GM19395 (cell line): ENCODE data around the gene FBXO42.
"Not testable (repeated sequence)": the region's sequence is repeated elsewhere in the genome, so short reads cannot be mapped to it uniquely, and the experiment has no call there.

Experiments used
- ATAC-seq: cut with Tn5 transposase; IDR thresholded peaks from one replicate; pipeline ENCODE4 v1.9.1; 2021; ENCODE audit warnings: mild to moderate bottlenecking, moderate library complexity; ENCODE audit not compliant: unreplicated experiment

The FBXO42 gene

GRCh38 chr1:16372535-16373285, 20.4 kb upstream of the FBXO42 start:
- no peak for ATAC-seq

- no peak for ATAC-seq
These were observed 19.4 kb upstream of the FBXO42 start for GRCh38 chr1:16371725-16372124.

GRCh38 chr1:16369821-16370220, 17.5 kb upstream of the FBXO42 start:
- no peak for ATAC-seq

- no peak for ATAC-seq
These were observed 15.9 kb upstream of the FBXO42 start for GRCh38 chr1:16367968-16368890.

GRCh38 chr1:16367258-16367967, 15.1 kb upstream of the FBXO42 start:
- peak; percentile 69 for ATAC-seq

- ATAC-seq = peak; percentile 68
These were observed 14.5 kb upstream of the FBXO42 start, which contains the start of gene SZRD1 for GRCh38 chr1:16366722-16367257. SZRD1 (plus strand) TSS chr1:16367242; CDS start chr1:16367258, 16 bp downstream.

GRCh38 chr1:16365146-16365498, 12.8 kb upstream of the FBXO42 start:
- not testable (repeated sequence) for ATAC-seq

GRCh38 chr1:16356867-16357266, 4.6 kb upstream of the FBXO42 start:
- no peak for ATAC-seq

GRCh38 chr1:16354619-16355018, 2.3 kb upstream of the FBXO42 start:
- ATAC-seq = no peak

GRCh38 chr1:16352842-16353535, 709 bp upstream of the FBXO42 start:
- ATAC-seq = no peak

GRCh38 chr1:16351456-16351993, 755 bp downstream of the FBXO42 start:
- ATAC-seq = no peak

GRCh38 chr1:16349847-16350406, 2.4 kb downstream of the FBXO42 start:
- ATAC-seq = no peak

GRCh38 chr1:16348414-16349182, 3.7 kb downstream of the FBXO42 start:
- ATAC-seq = no peak

GRCh38 chr1:16343276-16343675, 9.0 kb downstream of the FBXO42 start:
- ATAC-seq = not testable (repeated sequence)

- ATAC-seq = no peak
These were observed 9.8 kb downstream of the FBXO42 start for GRCh38 chr1:16342331-16343062.

- no peak for ATAC-seq
These were observed 11.6 kb downstream of the FBXO42 start for GRCh38 chr1:16340673-16341072.

GRCh38 chr1:16338961-16339360, 13.3 kb downstream of the FBXO42 start:
- ATAC-seq = no peak

- ATAC-seq = no peak
These were observed 17.5 kb downstream of the FBXO42 start for GRCh38 chr1:16334655-16335340.
